Breast epithelium (tissue), 3 donors: Measurements from ENCODE around the gene SSH2.

Experiments
- POLR2A ChIP-seq: fragments of 450-650 bp; IDR thresholded peaks from one replicate; pipeline ENCODE4 v1.6.1; 2016; ENCODE audit warnings: antibody characterized with exemption, mild to moderate bottlenecking, moderate library complexity
- POLR2AphosphoS5 ChIP-seq, 3 donors: sonication (generic); formaldehyde crosslinking; IDR thresholded peaks; one replicate each; pipeline ENCODE4 v1.6.1; 2017; ENCODE audit warnings: antibody characterized with exemption in 3 of 3
- TF ChIP-seq, protein P1 (sequence below), 3 donors: fragments of 450-650 bp; IDR thresholded peaks; one replicate each; pipeline ENCODE4 v1.5.1; 2016 to 2017; ENCODE audit warnings: antibody characterized with exemption in 3 of 3, mild to moderate bottlenecking in 3 of 3, moderate library complexity in 3 of 3

DNA sequence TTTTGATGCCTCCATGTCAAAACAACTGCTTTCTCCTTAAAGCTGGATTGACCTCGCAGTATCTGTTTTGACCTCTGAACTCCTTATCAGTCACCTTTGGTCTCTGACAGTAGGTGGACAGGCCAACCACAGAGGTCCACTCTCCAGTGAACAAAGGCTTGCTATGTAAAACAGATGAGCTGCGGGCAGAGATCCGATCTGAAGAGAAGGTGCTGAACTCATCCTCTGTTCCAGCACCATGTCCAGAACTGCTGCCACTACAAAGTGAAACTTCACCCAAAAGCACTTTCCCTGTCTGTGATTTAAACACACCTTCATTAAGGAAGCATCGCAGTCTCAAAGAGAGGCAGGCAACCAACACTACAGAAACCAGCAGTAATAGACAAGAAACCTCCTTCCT, 190.0 kb downstream of the SSH2 start:
- TF ChIP-seq, protein P1, sequence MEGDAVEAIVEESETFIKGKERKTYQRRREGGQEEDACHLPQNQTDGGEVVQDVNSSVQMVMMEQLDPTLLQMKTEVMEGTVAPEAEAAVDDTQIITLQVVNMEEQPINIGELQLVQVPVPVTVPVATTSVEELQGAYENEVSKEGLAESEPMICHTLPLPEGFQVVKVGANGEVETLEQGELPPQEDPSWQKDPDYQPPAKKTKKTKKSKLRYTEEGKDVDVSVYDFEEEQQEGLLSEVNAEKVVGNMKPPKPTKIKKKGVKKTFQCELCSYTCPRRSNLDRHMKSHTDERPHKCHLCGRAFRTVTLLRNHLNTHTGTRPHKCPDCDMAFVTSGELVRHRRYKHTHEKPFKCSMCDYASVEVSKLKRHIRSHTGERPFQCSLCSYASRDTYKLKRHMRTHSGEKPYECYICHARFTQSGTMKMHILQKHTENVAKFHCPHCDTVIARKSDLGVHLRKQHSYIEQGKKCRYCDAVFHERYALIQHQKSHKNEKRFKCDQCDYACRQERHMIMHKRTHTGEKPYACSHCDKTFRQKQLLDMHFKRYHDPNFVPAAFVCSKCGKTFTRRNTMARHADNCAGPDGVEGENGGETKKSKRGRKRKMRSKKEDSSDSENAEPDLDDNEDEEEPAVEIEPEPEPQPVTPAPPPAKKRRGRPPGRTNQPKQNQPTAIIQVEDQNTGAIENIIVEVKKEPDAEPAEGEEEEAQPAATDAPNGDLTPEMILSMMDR (IDR thresholded peaks at IDR 0.05), result no peak
- TF ChIP-seq POLR2A (no peak), POLR2AphosphoS5 (IDR thresholded peaks at IDR 0.05) (no peak)
